Calu3 (cell line): ENCODE results near the gene ABCC5. TPM values are rescaled to one million over a fixed set of nuclear protein-coding genes. Genes with fewer than 3 reads are reported as not detected.

Experiments
- BruUV-seq: library from RNA; stranded (reverse); fragments of 400-500 nt; replicated peaks from 2 replicates; lab custom pipeline; 2021; lab: Mats Ljungman, UMichigan
- CTCF ChIA-PET: fragments of 300-600 bp; sonication (Branson Sonifier 250); formaldehyde crosslinking; loops from one replicate; lab custom pipeline; 2022; ENCODE audit warnings: antibody characterized with exemption; lab: Charles Lee
- DNase-seq: peaks from one replicate; pipeline ENCODE4 v3.0.0; 2022
- H3K27ac Mint-ChIP-seq: one replicate; pipeline ENCODE4 v1.8.0; 2022; ENCODE audit warnings: mixed read lengths; ENCODE audit not compliant: unreplicated experiment
- H3K27me3 Mint-ChIP-seq: one replicate; pipeline ENCODE4 v1.8.0; 2022; ENCODE audit warnings: mixed read lengths; ENCODE audit not compliant: unreplicated experiment
- H3K36me3 Mint-ChIP-seq: one replicate; pipeline ENCODE4 v1.8.0; 2022; ENCODE audit warnings: mild to moderate bottlenecking, moderate library complexity, mixed read lengths; ENCODE audit not compliant: insufficient read depth, unreplicated experiment
- H3K4me1 Mint-ChIP-seq: one replicate; pipeline ENCODE4 v1.8.0; 2022; ENCODE audit warnings: mild to moderate bottlenecking, low read depth, mixed read lengths; ENCODE audit not compliant: unreplicated experiment
- H3K4me3 Mint-ChIP-seq: one replicate; pipeline ENCODE4 v1.8.0; 2022; ENCODE audit warnings: mild to moderate bottlenecking, low read depth, moderate library complexity, mixed read lengths; ENCODE audit not compliant: unreplicated experiment
- H3K9me3 Mint-ChIP-seq: one replicate; pipeline ENCODE4 v1.8.0; 2022; ENCODE audit warnings: low read depth, mixed read lengths; ENCODE audit not compliant: unreplicated experiment
- intact Hi-C: fragments of 100-400 bp; cut with micrococcal nuclease; formaldehyde crosslinking; loops from one replicate; pipeline ENCODE4 v1.10.0; 2022; ENCODE audit not compliant: unreplicated experiment
- total RNA-seq: library from RNA; stranded (reverse); gene quantifications from 2 replicates; pipeline ENCODE4 v1.2.3, GENCODE V29; 2022
- TF ChIP-seq, protein P1 (sequence below): fragments of 200-600 bp; IDR thresholded peaks from one replicate; pipeline ENCODE4 v1.8.0; 2022; ENCODE audit warnings: antibody characterized with exemption; ENCODE audit not compliant: unreplicated experiment

Gene ABCC5
- total RNA-seq, 1 experiment from 2014 or later: 39.1 TPM

- TF ChIP-seq, protein P1, sequence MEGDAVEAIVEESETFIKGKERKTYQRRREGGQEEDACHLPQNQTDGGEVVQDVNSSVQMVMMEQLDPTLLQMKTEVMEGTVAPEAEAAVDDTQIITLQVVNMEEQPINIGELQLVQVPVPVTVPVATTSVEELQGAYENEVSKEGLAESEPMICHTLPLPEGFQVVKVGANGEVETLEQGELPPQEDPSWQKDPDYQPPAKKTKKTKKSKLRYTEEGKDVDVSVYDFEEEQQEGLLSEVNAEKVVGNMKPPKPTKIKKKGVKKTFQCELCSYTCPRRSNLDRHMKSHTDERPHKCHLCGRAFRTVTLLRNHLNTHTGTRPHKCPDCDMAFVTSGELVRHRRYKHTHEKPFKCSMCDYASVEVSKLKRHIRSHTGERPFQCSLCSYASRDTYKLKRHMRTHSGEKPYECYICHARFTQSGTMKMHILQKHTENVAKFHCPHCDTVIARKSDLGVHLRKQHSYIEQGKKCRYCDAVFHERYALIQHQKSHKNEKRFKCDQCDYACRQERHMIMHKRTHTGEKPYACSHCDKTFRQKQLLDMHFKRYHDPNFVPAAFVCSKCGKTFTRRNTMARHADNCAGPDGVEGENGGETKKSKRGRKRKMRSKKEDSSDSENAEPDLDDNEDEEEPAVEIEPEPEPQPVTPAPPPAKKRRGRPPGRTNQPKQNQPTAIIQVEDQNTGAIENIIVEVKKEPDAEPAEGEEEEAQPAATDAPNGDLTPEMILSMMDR: no peak
- no TSS peak for BruUV-seq
- Mint-ChIP-seq H3K36me3 (no peaks in the 10 kb centered on the region), H3K27ac (no peak overlapping the region), H3K27me3 (peaks cover 19% of the 10 kb centered on the region), H3K9me3 (no peaks in the 10 kb centered on the region), H3K4me3 (no peak overlapping the region), H3K4me1 (peaks cover 15% of the 10 kb centered on the region)
- DNase-seq: no peak
- intact Hi-C loops: no loop called here
- CTCF ChIA-PET: no interaction called here
Observed at GRCh38 chr3:183909030-183909600, 108.6 kb downstream of the ABCC5 start.

- intact Hi-C loops: no loop called here
- H3K27me3 Mint-ChIP-seq: peaks cover 19% of the 10 kb centered on the region
- no peaks in the 10 kb centered on the region for H3K9me3 Mint-ChIP-seq
- no peak overlapping the region for H3K27ac Mint-ChIP-seq
- no peak for DNase-seq
- H3K4me1 Mint-ChIP-seq: peaks cover 9% of the 10 kb centered on the region
- H3K36me3 Mint-ChIP-seq: no peaks in the 10 kb centered on the region
- TF ChIP-seq, protein P1: no peak
- CTCF ChIA-PET: interaction anchor here (0.7 kb wide), 2 partner anchors 110 to 473 kb away, joined by 3 to 10 read pairs; partner anchors contain the start of gene ABCC5
- BruUV-seq: no TSS peak
- no peak overlapping the region for H3K4me3 Mint-ChIP-seq
Observed at GRCh38 chr3:183907911-183908331, 109.8 kb downstream of the ABCC5 start.

DNA sequence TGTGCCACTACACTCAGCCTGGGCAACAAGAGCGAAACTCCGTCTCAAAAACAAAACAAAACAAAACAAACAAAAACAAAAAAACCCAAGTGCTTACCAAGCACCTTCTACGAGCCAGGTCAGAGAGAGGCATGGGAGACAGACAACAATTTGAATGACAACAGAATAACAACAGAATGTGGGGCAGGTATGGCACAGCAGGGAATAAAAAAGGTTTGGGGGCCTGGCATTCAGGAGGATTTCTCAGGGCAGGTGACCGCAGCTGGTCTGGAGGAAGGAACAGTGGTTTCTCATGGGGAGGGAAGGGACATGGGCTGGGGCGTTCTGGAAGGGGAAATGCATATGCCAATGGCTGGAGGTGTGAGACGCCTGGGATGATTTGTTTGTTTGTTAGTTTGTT lies 110.5 kb downstream of the ABCC5 start:
- Mint-ChIP-seq H3K27ac (no peak overlapping the region), H3K9me3 (no peaks in the 10 kb centered on the region), H3K27me3 (peaks cover 17% of the 10 kb centered on the region), H3K36me3 (no peaks in the 10 kb centered on the region), H3K4me1 (peaks cover 8% of the 10 kb centered on the region), H3K4me3 (no peak overlapping the region)
- CTCF ChIA-PET: no interaction called here
- intact Hi-C loops: no loop called here
- DNase-seq: no peak
- TF ChIP-seq, protein P1: no peak
- no TSS peak for BruUV-seq

GRCh38 chr3:183906234-183906921 lies 111.3 kb downstream of the ABCC5 start:
- Mint-ChIP-seq H3K4me1 (no peaks in the 10 kb centered on the region), H3K36me3 (no peaks in the 10 kb centered on the region), H3K9me3 (no peaks in the 10 kb centered on the region), H3K4me3 (no peak overlapping the region), H3K27me3 (peaks cover 9% of the 10 kb centered on the region), H3K27ac (no peak overlapping the region)
- intact Hi-C loops: no loop called here
- CTCF ChIA-PET: no interaction called here
- DNase-seq: no peak
- no TSS peak for BruUV-seq
- TF ChIP-seq, protein P1: no peak
